Measurements from ENCODE around the gene ASAP2. TPM values are rescaled to one million over a fixed set of nuclear protein-coding genes. Genes with fewer than 3 reads are reported as not detected.

ASAP2 gene
- total RNA-seq, 1 experiment from 2014 or later: 24.4 TPM

- no peak for DNase-seq (ENCODE audit: low spot score)
Observed at GRCh38 chr2:9400268-9401058, 193.9 kb downstream of the ASAP2 start.

GRCh38 chr2:9401059-9401547, 194.5 kb downstream of the ASAP2 start:
- no peak for DNase-seq (ENCODE audit: low spot score)

GRCh38 chr2:9401646-9402371, 195.2 kb downstream of the ASAP2 start:
- no peak for DNase-seq (ENCODE audit: low spot score)

GRCh38 chr2:9403924-9404323, 197.3 kb downstream of the ASAP2 start:
- DNase-seq (ENCODE audit: low spot score): no peak

- DNase-seq (ENCODE audit: low spot score): no peak
Observed at GRCh38 chr2:9404451-9404850, 197.8 kb downstream of the ASAP2 start.

GRCh38 chr2:9405636-9406035, 199.0 kb downstream of the ASAP2 start:
- no peak for DNase-seq (ENCODE audit: low spot score)

- DNase-seq (ENCODE audit: low spot score): no peak
Observed at GRCh38 chr2:9406529-9407362, 200.1 kb downstream of the ASAP2 start.

- no peak for DNase-seq (ENCODE audit: low spot score)
Observed at GRCh38 chr2:9407363-9407811, 200.8 kb downstream of the ASAP2 start.

- DNase-seq (ENCODE audit: low spot score): no peak
Observed at GRCh38 chr2:9408641-9409151, 202.1 kb downstream of the ASAP2 start.

GRCh38 chr2:9410108-9410507, 203.5 kb downstream of the ASAP2 start:
- no peak for DNase-seq (ENCODE audit: low spot score)

GRCh38 chr2:9412781-9413180, 206.2 kb downstream of the ASAP2 start:
- no peak for DNase-seq (ENCODE audit: low spot score)

- DNase-seq (ENCODE audit: low spot score): no peak
Observed at GRCh38 chr2:9415516-9416169, 209.0 kb downstream of the ASAP2 start.

- DNase-seq (ENCODE audit: low spot score): no peak
Observed at GRCh38 chr2:9416267-9416961, 209.8 kb downstream of the ASAP2 start.

- DNase-seq (ENCODE audit: low spot score): no peak
Observed at GRCh38 chr2:9416962-9417316, 210.3 kb downstream of the ASAP2 start.

- no peak for DNase-seq (ENCODE audit: low spot score)
Observed at GRCh38 chr2:9417725-9418124, 211.1 kb downstream of the ASAP2 start.

- no peak for DNase-seq (ENCODE audit: low spot score)
Observed at GRCh38 chr2:9418746-9419145, 212.1 kb downstream of the ASAP2 start.

GRCh38 chr2:9419541-9419940, 212.9 kb downstream of the ASAP2 start:
- DNase-seq (ENCODE audit: low spot score): no peak

- DNase-seq (ENCODE audit: low spot score): no peak
Observed at GRCh38 chr2:9420495-9420894, 213.9 kb downstream of the ASAP2 start.

GRCh38 chr2:9422321-9423099, 215.9 kb downstream of the ASAP2 start:
- peak; percentile 36 for DNase-seq (ENCODE audit: low spot score)
